GM18861 (cell line): ENCODE data around the gene ARHGAP26.

Experiments
- ATAC-seq: cut with Tn5 transposase; IDR thresholded peaks from one replicate; pipeline ENCODE4 v1.9.1; 2021; ENCODE audit not compliant: unreplicated experiment

The ARHGAP26 gene

DNA sequence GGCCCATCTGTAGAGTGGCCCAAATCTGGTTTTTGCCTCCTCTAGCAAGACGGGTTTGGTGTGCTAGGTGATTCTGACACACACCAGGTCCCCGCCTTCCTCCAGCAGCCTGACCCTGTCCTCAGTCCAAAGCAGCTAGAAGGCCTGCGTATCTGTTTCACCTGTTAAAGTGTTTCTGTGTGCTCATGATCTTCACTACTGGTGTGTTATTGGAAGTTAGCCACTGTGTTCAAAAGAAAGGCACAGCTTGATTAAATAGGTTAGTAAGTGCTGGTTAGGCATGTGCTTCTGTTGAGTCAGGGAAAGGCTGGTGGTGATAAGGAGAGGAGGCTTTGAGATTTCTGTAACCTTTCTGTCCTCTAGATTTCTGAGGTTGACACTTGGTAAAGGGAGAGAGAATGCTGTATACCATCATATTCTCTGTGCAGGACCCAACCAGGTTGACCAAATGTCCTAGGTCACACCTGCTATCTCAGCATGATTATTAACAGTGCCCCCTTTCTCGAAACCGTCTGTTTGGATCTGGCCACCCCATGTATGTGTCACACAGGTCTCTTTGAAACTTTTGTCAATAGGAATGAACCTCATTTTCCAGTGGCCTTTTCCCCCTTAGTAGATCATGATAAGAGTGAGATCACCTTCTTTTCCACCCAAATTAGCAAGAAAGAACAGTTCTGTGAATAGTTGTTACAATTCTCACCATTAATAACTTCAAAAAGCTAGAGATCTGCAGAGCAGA is 58.8 kb downstream of the ARHGAP26 start:
- no peak for ATAC-seq

- ATAC-seq = no peak
These were observed 59.6 kb downstream of the ARHGAP26 start for GRCh38 chr5:142829801-142830220.

- ATAC-seq = no peak
These were observed 60.2 kb downstream of the ARHGAP26 start for GRCh38 chr5:142830241-142831008.

DNA sequence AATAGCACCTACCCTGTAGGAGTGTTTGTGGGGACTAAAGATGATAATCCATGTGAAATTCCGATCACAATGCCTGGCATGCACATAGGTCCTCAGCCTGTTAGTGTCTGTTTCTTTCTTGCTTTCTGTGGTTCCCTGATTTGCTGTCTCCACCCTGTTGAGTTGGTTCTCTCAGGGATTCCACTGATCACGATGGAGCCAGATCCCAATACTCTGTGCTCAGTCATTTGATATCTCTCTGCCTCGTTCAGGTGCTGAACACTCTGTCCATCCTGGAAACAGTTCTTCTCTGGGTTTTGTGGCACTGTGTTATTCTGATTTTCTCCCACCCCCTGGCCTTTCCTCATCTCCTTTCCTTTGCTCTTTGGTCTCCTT is 60.8 kb downstream of the ARHGAP26 start:
- no peak for ATAC-seq

DNA sequence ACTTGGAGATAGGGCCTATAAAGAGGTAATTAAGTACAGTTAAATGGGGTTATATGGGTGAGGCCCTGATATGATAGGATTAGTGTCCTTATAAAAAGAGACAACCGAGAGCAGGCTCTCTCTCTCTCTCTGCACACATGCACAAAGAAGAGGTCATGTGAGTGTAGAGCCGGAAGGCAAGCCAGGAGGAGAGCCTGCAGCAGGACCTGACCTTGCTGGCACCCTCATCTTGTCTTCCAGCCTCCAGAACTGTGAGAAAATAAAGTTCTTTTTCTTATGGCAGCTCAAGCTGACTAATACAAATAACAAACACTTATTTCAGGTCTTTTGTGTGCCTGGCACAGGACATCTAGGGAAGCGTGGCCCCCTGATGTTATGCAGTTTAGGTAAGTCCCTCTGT is 62.1 kb downstream of the ARHGAP26 start:
- no peak for ATAC-seq

- no peak for ATAC-seq
These were observed 63.6 kb downstream of the ARHGAP26 start for GRCh38 chr5:142833517-142834449.

DNA sequence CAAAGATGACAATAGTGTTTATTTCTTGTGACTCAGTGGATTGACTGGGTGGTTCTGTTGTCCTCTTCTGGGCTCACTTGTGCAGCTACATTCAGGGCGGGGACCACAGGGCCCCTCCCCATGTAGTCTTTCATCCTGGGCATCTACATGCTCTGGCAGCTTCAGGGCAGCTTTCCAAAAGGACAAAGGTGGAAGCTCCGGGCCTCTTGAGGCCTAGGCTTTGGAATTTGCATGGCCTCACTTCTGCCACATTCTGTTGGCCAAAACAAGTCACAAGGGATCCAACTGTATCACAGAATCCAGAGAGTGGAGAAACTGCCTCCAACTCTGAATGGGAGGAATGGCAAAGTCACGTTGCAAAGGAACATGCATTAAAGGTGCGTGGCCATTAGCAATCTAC is 64.3 kb downstream of the ARHGAP26 start:
- no peak for ATAC-seq

DNA sequence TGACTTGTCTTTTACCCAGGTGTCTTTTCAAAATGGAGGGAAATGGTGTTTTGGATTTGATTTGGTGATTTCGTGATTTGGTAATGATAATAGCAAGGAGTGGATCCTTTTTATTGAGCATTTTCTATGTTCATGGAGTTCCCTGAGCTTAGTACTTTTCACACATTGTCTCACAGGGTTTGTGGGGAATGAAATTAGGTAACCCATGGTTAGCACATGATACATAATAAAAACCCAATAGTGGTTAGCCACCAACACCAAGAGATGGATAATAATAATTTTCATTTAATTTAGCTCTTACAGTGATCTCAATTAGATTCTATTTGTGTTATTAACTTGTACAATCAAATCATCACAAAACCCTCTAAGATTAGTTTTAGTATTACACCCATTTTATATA is 65.4 kb downstream of the ARHGAP26 start:
- no peak for ATAC-seq

DNA sequence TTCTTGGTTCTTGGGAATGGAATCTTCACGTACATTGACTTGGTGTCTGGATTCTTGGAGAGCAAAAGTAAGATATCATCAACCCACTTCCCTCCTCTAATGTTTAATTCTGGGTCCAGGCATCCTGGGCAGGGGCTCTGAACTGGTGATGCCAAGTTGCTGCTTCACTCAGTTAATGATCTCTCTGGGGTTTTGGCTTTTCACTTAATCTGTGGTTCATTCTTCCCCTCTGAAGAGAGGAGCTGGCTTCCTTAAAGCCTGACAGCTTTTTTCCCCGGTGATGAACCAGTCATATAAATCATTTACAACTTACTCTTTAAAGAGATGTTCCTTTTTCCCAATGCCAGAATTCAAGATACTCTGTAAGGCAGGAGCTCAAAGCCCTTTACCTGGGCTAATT is 65.9 kb downstream of the ARHGAP26 start:
- ATAC-seq = peak; percentile 86

DNA sequence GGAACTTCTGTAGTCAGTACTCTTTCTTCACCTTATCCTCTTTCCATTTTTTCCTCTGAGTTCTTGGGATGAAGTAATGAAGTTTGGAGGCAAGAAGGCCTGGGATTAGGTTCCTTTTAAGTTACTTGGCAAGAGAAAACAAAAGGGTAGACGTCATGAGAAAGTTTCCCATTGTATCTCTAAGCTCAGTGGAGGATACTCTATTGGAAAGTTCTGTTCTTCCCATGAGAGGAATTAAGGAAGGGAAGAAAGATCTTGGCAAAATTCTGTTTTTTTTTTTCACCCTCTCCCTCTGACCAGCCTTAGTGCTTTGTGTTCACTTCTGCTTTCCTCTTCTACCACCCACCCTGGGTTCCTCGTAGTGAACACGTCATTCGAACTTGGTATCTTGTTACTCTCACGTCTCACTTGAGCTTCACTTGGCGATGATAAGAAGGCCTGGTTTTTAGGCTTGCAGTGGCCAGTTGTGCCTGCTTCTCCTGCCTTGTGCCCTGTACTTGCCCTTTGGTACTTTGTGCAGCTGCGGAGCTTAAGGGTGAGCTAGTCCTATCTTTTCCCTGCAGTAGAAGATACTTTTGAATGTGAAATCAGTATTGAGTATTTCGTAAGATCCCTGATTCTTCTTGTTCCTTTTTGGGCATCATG is 67.0 kb downstream of the ARHGAP26 start:
- ATAC-seq = no peak

DNA sequence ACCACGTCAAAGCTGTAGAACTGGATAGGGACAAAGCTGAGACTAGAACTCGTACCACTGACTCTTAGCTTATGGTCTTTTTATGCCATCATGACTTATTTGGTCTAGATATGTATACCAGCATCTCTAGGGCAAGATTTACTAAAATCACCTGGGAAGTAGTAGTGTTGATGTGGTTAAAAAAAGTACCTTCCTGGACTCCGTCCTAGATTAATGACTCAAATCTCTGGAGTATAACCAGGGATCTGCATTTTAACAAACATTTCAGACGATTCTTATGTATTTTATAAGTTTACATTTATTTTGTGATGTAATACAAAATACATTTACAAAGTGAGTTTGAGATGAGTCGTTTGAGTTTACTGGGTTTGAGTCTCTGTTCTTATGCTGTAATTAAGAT is 68.7 kb downstream of the ARHGAP26 start:
- ATAC-seq = no peak

GRCh38 chr5:142839711-142840346 is 69.7 kb downstream of the ARHGAP26 start:
- ATAC-seq = no peak

GRCh38 chr5:142840575-142840974 is 70.4 kb downstream of the ARHGAP26 start:
- no peak for ATAC-seq

GRCh38 chr5:142841511-142842265 is 71.5 kb downstream of the ARHGAP26 start:
- ATAC-seq = no peak

- no peak for ATAC-seq
These were observed 73.1 kb downstream of the ARHGAP26 start for GRCh38 chr5:142842994-142843905.

DNA sequence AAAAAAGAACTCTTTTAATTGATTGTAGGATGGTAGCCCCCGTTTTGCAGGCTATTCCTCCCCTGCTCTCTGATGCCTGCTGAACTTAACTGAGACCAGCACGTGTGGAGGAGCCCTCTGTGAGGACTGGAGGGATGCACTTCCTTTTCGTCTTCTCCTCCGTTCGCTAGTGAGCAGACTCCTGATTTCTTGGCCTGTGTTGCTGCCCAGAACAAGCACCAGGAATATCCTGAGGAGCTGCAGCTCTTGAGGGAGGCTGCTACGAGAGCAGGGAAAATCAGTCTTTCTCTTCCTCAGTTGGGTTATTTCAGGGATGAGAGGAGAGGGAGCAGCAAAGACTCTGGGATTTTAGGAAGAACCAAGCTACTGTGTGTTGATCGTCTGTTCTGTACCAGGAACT is 74.7 kb downstream of the ARHGAP26 start:
- no peak for ATAC-seq

DNA sequence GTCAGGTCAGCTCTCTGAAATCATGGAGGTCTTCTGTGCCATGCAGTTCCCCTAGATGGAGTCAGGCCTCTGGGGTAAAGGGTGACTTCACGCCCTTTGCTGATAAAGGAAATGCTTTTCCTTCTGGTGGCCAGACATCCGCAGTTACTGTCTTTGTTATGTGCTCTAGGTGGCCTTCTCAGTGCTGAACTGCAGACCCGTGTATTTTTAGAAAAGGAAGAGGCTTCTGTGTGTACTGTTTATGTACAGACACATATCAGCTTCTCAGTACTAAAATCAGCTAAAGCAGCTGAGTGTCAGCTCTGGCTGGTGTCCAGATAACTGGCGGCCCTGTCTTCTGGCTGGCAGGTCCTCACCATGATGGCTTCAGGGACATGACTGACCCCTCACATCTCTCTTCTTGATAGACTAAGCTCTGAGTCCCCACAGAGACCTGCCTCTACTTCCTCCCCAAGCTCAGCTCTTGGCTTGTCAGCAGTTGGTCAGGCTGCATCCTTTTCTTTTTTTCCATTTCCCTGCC is 75.3 kb downstream of the ARHGAP26 start:
- ATAC-seq = peak; percentile 59

- peak; percentile 51 for ATAC-seq
These were observed 75.8 kb downstream of the ARHGAP26 start for GRCh38 chr5:142845954-142846398.
